Panc1 (cell line): ENCODE results near the gene CUEDC2. TPM values are rescaled to one million over a fixed set of nuclear protein-coding genes. Genes with fewer than 3 reads are reported as not detected.

Experiments used
- ATAC-seq: fragments of 200-7000 bp; cut with Tn5 transposase; 2 replicates; pipeline ENCODE4 v1.9.1; 2020; ENCODE audit warnings: mild to moderate bottlenecking, moderate library complexity
- BruUV-seq: library from RNA; stranded (reverse); fragments of 400-500 nt; replicated peaks from 2 replicates; lab custom pipeline; 2021; lab: Mats Ljungman, UMichigan
- CTCF ChIA-PET: fragments of 300-600 bp; sonication (Branson Sonifier 250); formaldehyde crosslinking; loops from one replicate; lab custom pipeline; 2022; ENCODE audit warnings: antibody characterized with exemption; lab: Charles Lee
- POLR2A ChIA-PET: fragments of 300-600 bp; sonication (Branson Sonifier 250); formaldehyde crosslinking; loops from one replicate; lab custom pipeline; 2022; ENCODE audit warnings: antibody characterized with exemption; lab: Charles Lee
- DNase-seq: peaks from one replicate; pipeline ENCODE4 v3.0.0-alpha.2; 2010; ENCODE audit warnings: low read depth, low spot score
- H3K27ac ChIP-seq: 2 replicates; pipeline ENCODE4 v1.5.1; 2011; ENCODE audit warnings: mild to moderate bottlenecking, low read length, inconsistent platforms
- H3K27me3 ChIP-seq: fragments of 200-500 bp; sonication (Bioruptor generic); 2 replicates; pipeline ENCODE4 v1.6.0; 2014; ENCODE audit warnings: low read length, inconsistent platforms; ENCODE audit not compliant: control insufficient read depth, insufficient read depth
- H3K36me3 ChIP-seq: fragments of 200-500 bp; sonication (Bioruptor generic); 2 replicates; pipeline ENCODE4 v1.5.1; 2014; ENCODE audit warnings: inconsistent platforms, mild to moderate bottlenecking, low read length, moderate library complexity; ENCODE audit not compliant: control insufficient read depth, insufficient read depth
- H3K4me1 ChIP-seq: 2 replicates; pipeline ENCODE4 v1.5.1; 2011; ENCODE audit warnings: inconsistent platforms, mild to moderate bottlenecking, low read length, moderate library complexity; ENCODE audit not compliant: control insufficient read depth, insufficient read depth
- H3K4me3 ChIP-seq, 2 experiments: 2 replicates each; pipeline ENCODE4 v1.5.1; 2011 to 2012; ENCODE audit warnings: low read depth in 2 of 2, low read length in 2 of 2, mild to moderate bottlenecking in 2 of 2, inconsistent platforms in 1 of 2, moderate library complexity in 1 of 2
- H3K9me3 ChIP-seq: fragments of 200-500 bp; sonication (Bioruptor generic); 2 replicates; pipeline ENCODE4 v1.5.1; 2014; ENCODE audit warnings: low read depth, mild to moderate bottlenecking, inconsistent platforms, low read length, moderate library complexity; ENCODE audit not compliant: control insufficient read depth, insufficient read depth
- POLR2AphosphoS5 ChIP-seq: IDR thresholded peaks from 2 replicates; pipeline ENCODE4 v1.6.1; 2012; ENCODE audit warnings: mild to moderate bottlenecking, low read depth, low read length, moderate library complexity
- SIN3A ChIP-seq: IDR thresholded peaks from 2 replicates; pipeline ENCODE4 v1.6.1; 2012; ENCODE audit warnings: low read depth, mild to moderate bottlenecking, low read length, moderate library complexity, borderline replicate concordance; ENCODE audit not compliant: insufficient read depth
- TCF7L2 ChIP-seq: IDR thresholded peaks from 2 replicates; pipeline ENCODE4 v1.6.1; 2011; ENCODE audit warnings: mild to moderate bottlenecking, low read depth, low read length, inconsistent platforms
- in situ Hi-C: cut with HindIII; loops from 2 replicates; pipeline ENCODE4 v1.10.0; 2016; ENCODE audit warnings: low sequenced_read_pairs, low pct_unique_long_range_greater_than_20kb
- intact Hi-C: fragments of 100-400 bp; cut with micrococcal nuclease; formaldehyde crosslinking; loops from one replicate; pipeline ENCODE4 v1.10.0; 2022; ENCODE audit not compliant: unreplicated experiment
- total RNA-seq: library from RNA; stranded (reverse); gene quantifications from one replicate; pipeline ENCODE4 v1.2.1, GENCODE V29; 2021; ENCODE audit not compliant: unreplicated experiment
- TF ChIP-seq, protein P1 (sequence below), 2 experiments: IDR thresholded peaks; 2 replicates each; pipeline ENCODE4 v1.6.1; 2011 to 2012; ENCODE audit warnings: low read depth in 2 of 2, control low read depth in 1 of 2, low read length in 1 of 2, mild to moderate bottlenecking in 1 of 2, moderate library complexity in 1 of 2; ENCODE audit not compliant: insufficient read depth in 1 of 2
- TF ChIP-seq, protein P2 (sequence below): fragments of 450-650 bp; IDR thresholded peaks from 2 replicates; pipeline ENCODE4 v1.5.1; 2017; ENCODE audit warnings: mild to moderate bottlenecking

Gene CUEDC2
- total RNA-seq, 1 experiment from 2014 or later = 79.3 TPM

DNA sequence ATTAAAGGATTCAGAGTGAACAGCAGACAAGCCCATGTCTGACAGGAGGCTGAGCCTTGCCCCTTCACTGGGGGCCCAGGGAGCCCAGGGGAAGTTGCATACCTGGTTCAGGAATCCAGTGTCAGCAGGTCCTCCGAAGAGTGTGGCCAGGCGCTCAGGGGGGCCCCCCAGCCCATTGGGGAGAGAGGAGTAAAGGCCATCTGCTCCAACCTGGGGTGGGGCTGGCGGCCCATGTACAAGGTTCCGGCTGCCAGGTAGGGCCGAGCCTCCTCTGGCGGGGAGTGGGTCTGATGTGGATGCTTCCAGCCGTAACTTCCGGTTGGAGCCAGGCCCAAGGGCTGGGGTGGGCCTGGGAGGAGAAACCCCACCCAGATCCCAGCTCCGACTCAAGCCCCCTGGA lies 16.1 kb downstream of the CUEDC2 start:
- Histone ChIP-seq H3K27me3 (no peaks in the 10 kb centered on the region), H3K4me1 (no peaks in the 10 kb centered on the region; the same call in 1 of the 2 replicates), H3K9me3 (no peaks in the 10 kb centered on the region), H3K4me3 (no peak overlapping the region), H3K36me3 (peaks cover 2% of the 10 kb centered on the region; the same call in 1 of the 2 replicates), H3K27ac (no peak overlapping the region)
- TF ChIP-seq, protein P1, sequence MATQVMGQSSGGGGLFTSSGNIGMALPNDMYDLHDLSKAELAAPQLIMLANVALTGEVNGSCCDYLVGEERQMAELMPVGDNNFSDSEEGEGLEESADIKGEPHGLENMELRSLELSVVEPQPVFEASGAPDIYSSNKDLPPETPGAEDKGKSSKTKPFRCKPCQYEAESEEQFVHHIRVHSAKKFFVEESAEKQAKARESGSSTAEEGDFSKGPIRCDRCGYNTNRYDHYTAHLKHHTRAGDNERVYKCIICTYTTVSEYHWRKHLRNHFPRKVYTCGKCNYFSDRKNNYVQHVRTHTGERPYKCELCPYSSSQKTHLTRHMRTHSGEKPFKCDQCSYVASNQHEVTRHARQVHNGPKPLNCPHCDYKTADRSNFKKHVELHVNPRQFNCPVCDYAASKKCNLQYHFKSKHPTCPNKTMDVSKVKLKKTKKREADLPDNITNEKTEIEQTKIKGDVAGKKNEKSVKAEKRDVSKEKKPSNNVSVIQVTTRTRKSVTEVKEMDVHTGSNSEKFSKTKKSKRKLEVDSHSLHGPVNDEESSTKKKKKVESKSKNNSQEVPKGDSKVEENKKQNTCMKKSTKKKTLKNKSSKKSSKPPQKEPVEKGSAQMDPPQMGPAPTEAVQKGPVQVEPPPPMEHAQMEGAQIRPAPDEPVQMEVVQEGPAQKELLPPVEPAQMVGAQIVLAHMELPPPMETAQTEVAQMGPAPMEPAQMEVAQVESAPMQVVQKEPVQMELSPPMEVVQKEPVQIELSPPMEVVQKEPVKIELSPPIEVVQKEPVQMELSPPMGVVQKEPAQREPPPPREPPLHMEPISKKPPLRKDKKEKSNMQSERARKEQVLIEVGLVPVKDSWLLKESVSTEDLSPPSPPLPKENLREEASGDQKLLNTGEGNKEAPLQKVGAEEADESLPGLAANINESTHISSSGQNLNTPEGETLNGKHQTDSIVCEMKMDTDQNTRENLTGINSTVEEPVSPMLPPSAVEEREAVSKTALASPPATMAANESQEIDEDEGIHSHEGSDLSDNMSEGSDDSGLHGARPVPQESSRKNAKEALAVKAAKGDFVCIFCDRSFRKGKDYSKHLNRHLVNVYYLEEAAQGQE (IDR thresholded peaks at IDR 0.05; ENCODE audit: insufficient read depth in 1 of 2, low read depth in 2 of 2, low read length in 1 of 2) = no peak
- no peak for TF ChIP-seq SIN3A
- no peak for TF ChIP-seq POLR2AphosphoS5
- TF ChIP-seq, protein P2, sequence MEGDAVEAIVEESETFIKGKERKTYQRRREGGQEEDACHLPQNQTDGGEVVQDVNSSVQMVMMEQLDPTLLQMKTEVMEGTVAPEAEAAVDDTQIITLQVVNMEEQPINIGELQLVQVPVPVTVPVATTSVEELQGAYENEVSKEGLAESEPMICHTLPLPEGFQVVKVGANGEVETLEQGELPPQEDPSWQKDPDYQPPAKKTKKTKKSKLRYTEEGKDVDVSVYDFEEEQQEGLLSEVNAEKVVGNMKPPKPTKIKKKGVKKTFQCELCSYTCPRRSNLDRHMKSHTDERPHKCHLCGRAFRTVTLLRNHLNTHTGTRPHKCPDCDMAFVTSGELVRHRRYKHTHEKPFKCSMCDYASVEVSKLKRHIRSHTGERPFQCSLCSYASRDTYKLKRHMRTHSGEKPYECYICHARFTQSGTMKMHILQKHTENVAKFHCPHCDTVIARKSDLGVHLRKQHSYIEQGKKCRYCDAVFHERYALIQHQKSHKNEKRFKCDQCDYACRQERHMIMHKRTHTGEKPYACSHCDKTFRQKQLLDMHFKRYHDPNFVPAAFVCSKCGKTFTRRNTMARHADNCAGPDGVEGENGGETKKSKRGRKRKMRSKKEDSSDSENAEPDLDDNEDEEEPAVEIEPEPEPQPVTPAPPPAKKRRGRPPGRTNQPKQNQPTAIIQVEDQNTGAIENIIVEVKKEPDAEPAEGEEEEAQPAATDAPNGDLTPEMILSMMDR = no peak
- intact Hi-C loops (no loop called here), in situ Hi-C loops (no loop called here)
- CTCF ChIA-PET = no interaction called here
- no peak for ATAC-seq
- POLR2A ChIA-PET = no interaction called here
- no peak for DNase-seq
- no TSS peak for BruUV-seq

DNA sequence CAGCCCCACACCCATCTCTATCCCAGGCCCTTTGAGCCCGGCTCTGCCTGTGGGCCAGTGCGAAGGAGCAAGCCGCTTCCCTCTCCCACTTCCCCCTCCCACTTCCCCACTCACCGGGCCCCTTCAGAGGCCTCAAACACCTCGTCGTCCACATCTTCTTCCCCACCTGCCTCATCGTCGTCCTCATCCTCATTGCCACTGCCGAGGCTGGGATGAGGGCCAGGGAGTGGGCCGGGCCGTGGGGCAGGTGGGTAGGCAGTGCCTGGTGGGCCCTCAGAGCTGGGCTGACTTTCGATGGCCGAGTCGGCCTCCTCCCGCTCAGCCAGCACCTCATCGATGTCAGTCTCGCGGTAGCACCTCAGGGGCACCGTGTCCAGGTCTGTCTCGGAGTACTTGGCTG lies 17.6 kb downstream of the CUEDC2 start:
- intact Hi-C loops = no loop called here
- in situ Hi-C loops = no loop called here
- BruUV-seq = no TSS peak
- no peak overlapping the region for H3K27ac ChIP-seq
- ChIA-PET POLR2A (no interaction called here), CTCF (interaction anchor here (0.7 kb wide), 1 partner anchor 185 kb away, joined by 4 read pairs; no protein-coding TSS in a partner anchor)
- H3K36me3 ChIP-seq = no peaks in the 10 kb centered on the region; the same call in 1 of the 2 replicates
- H3K27me3 ChIP-seq = 0 out of 2 replicates have a peak, but pooled peaks cover 2% of the 10 kb centered on the region
- no peak overlapping the region for H3K4me3 ChIP-seq
- no peak for ATAC-seq
- TF ChIP-seq POLR2AphosphoS5 = no peak
- no peak for DNase-seq
- peaks cover 8% of the 10 kb centered on the region for H3K4me1 ChIP-seq
- H3K9me3 ChIP-seq = no peaks in the 10 kb centered on the region

DNA sequence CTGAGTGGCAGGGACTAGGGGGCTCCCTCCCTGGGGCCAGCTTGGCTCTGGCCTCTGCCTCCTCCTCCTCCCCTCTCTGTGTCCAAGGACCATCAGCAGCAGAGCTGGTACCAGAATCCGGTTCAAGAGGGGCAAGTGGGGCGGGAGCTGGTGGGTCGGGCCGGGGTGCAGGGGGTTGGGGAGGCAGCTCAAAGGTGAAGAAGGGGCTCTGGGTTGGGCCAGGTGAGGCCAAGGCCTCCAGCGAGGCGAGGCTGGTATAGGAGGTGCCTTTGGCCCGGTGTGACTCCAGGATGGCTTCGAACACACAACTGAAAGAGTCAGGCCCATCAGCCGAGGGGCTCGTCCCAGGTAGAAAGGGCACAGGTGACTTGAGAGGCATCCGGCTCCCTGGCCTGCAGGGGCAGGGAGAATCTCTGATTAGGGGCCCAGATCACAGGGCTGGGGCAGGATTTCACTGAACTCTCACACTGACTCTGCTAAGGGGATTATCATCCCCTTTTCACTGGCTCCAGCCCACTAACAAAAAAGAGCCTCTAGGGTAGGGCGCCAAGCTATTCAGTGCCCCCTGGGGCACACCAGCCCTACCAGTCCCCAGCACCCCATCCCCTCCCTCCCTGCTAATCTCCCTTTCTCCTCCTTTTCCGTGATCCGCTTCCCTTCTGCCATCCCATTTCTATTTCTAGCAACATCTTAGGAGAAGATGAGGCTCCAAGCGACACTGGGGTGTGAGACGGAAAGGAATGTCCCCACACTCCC lies 18.4 kb downstream of the CUEDC2 start:
- Histone ChIP-seq H3K9me3 (no peaks in the 10 kb centered on the region), H3K27ac (no peak overlapping the region), H3K36me3 (no peaks in the 10 kb centered on the region; the same call in 1 of the 2 replicates), H3K4me1 (peaks cover 8% of the 10 kb centered on the region), H3K4me3 (no peak overlapping the region), H3K27me3 (0 out of 2 replicates have a peak, but pooled peaks cover 2% of the 10 kb centered on the region)
- in situ Hi-C loops = no loop called here
- CTCF ChIA-PET = no interaction called here
- no peak for DNase-seq
- TF ChIP-seq SIN3A = no peak
- TF ChIP-seq POLR2AphosphoS5 = no peak
- TF ChIP-seq, protein P1 (IDR thresholded peaks at IDR 0.05; ENCODE audit: insufficient read depth in 1 of 2, low read depth in 2 of 2, low read length in 1 of 2) = no peak
- TF ChIP-seq, protein P2 = no peak
- no peak for TF ChIP-seq TCF7L2
- BruUV-seq = no TSS peak
- no peak for ATAC-seq
- intact Hi-C loops = no loop called here
- POLR2A ChIA-PET = no interaction called here
